Activated T-cell treated with anti-CD3 and anti-CD28 coated beads, Interleukin-2, amount 50 U/mL, for 24 hours (primary cell): ENCODE measurements around the gene PAM.

Source experiments
- DNase-seq: peaks from one replicate; pipeline ENCODE4 v3.0.0-alpha.2; 2020
- H3K27ac Mint-ChIP-seq: 2 replicates; pipeline ENCODE4 v1.8.0; 2020; ENCODE audit warnings: mild to moderate bottlenecking, mixed read lengths
- H3K27me3 Mint-ChIP-seq: 2 replicates; pipeline ENCODE4 v1.8.0; 2020; ENCODE audit warnings: mixed read lengths
- H3K36me3 Mint-ChIP-seq: 2 replicates; pipeline ENCODE4 v1.8.0; 2020; ENCODE audit warnings: low read depth, mixed read lengths
- H3K4me1 Mint-ChIP-seq: 2 replicates; pipeline ENCODE4 v1.8.0; 2020; ENCODE audit warnings: low read depth, mixed read lengths
- H3K4me3 Mint-ChIP-seq: 2 replicates; pipeline ENCODE4 v1.8.0; 2020; ENCODE audit warnings: mild to moderate bottlenecking, moderate library complexity, mixed read lengths
- H3K9me3 Mint-ChIP-seq: 2 replicates; pipeline ENCODE4 v1.8.0; 2020; ENCODE audit warnings: mixed read lengths

PAM gene

DNA sequence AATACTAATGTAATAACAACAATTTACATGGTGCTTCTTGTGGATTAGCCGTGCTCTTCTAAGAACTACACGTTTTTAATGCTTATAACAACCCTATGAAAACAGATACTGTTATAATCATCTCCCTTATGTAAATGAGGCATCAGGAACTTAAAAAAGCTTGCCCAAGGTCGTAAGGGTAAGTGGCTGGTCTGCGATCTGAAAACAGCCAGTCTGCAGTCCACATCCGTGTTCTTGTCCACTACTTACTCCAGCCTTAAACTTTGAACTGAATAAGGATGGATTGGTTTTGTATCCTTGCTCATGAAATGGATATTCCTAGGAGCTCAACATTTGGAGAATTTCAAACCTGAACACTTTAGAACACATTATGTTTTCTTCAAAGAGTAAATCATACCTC is 26.7 kb downstream of the PAM start:
- H3K27me3 Mint-ChIP-seq = no peaks in the 10 kb centered on the region
- no peak overlapping the region for H3K4me3 Mint-ChIP-seq
- no peak for DNase-seq
- H3K9me3 Mint-ChIP-seq = no peaks in the 10 kb centered on the region
- H3K4me1 Mint-ChIP-seq = peaks cover 73% of the 10 kb centered on the region
- peaks cover 34% of the 10 kb centered on the region for H3K36me3 Mint-ChIP-seq
- no peak overlapping the region for H3K27ac Mint-ChIP-seq

DNA sequence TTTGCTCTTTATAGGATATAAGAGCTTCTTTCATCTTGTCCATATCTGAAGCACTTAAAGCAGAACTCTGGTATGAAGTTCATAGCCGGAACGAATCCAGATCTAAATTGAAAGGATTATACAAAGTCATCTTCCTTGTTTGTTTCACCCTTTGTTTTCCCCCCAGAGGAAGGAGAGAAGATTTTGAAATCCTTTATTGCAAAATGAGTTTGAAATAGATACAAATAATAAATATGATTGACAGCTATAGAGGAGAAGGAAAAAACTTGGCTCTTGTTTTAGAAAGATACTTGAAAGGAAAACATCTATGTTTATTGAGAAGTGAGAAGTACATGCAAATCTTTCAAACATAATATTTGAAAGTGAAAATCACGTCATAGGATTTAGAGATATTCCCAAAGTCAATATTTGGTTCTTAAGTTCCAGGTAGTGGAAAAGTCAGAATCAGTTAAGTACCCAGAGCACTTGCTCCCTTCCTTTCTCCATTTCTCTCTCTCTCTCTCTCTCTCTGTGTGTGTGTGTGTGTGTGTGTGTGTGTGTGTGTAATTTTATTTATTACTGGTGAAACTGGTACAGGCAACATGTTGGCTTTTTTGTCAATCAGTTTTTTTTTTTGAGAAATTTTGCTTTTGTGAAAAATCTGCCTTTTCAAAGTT is 27.2 kb downstream of the PAM start:
- Mint-ChIP-seq H3K36me3 (peaks cover 34% of the 10 kb centered on the region), H3K4me1 (peaks cover 69% of the 10 kb centered on the region), H3K27ac (peak overlapping the region; percentile 19), H3K27me3 (no peaks in the 10 kb centered on the region), H3K9me3 (no peaks in the 10 kb centered on the region), H3K4me3 (no peak overlapping the region)
- no peak for DNase-seq

DNA sequence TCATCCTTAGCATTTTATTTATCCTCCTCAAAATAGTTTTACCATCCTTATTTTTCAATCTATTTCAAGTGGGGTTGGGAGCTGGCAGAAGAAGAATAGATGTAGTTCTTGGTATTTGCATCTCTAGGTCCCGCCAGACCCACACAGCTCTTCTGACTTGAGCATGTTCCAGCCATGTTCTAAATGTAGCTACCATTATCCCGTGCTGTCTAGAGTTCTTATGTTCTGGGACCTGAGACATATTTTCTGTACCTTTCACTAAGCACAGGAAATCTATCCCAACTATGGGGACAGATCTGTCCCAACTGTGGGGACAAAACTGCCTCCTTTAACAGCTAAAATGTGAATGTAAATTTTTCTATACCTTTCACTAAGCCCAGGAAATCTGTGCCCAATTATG is 32.0 kb downstream of the PAM start:
- Mint-ChIP-seq H3K27me3 (no peaks in the 10 kb centered on the region), H3K36me3 (peaks cover 23% of the 10 kb centered on the region), H3K4me1 (peaks cover 39% of the 10 kb centered on the region), H3K9me3 (no peaks in the 10 kb centered on the region), H3K27ac (no peak overlapping the region), H3K4me3 (no peak overlapping the region)
- DNase-seq = no peak

DNA sequence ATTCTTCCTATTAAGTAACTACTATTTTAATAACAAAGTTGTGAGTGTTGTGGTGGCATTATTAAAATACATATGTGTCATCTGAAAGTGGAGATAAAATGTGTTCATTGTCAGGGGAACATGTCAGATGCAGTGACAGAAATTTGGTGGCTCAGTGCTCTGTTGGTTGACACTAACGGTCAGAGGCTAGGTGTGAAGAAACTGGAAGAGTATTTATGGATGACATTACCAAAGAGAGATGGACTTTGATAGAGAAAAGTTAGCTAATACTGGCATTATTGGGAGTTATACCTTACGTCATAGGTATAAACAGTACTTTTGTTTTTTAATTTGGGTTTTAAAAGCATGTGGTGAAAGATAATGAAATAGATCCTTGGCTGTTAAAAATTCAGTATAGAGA is 33.7 kb downstream of the PAM start:
- Mint-ChIP-seq H3K27me3 (no peaks in the 10 kb centered on the region), H3K4me1 (peaks cover 39% of the 10 kb centered on the region), H3K27ac (no peak overlapping the region), H3K36me3 (peaks cover 13% of the 10 kb centered on the region), H3K9me3 (no peaks in the 10 kb centered on the region), H3K4me3 (no peak overlapping the region)
- DNase-seq = no peak

DNA sequence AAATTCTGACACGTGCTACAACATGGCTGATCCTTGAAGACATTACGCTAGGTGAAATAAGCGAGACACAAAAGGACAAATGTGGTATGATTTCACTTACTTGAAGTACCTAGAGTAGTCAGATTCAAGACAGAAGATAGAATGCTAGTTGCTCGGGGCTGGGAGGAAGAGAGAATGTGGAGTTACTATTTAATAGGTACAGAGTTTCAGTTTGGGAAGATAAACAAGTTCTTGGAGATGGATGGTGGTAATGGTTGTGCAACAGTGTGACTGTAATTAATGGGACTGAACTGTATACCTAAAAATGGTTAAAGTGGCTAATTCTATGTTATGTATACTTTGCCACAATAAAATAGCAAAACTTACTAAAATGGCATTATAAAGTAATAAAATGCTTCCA is 34.4 kb downstream of the PAM start:
- no peak overlapping the region for H3K4me3 Mint-ChIP-seq
- H3K4me1 Mint-ChIP-seq = peaks cover 37% of the 10 kb centered on the region
- H3K9me3 Mint-ChIP-seq = no peaks in the 10 kb centered on the region
- H3K36me3 Mint-ChIP-seq = peaks cover 8% of the 10 kb centered on the region
- H3K27me3 Mint-ChIP-seq = no peaks in the 10 kb centered on the region
- no peak for DNase-seq
- H3K27ac Mint-ChIP-seq = no peak overlapping the region

DNA sequence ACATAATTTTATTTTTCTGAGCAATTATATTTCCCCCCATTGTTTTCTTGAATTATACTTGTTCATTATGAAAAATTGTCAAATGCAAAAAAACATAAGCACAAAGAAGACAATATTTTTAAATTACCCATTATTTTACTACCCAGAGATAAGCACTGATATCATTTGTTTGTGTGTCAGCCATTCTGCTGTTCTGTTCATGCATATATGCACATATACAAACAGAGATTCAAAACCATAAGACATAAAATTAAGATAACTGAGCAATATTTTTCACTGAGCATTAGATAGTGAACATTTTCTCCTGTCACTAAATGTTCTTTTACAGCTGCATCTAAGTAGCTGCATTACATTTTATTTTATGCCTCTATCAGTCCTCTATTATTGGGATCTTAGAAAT is 35.6 kb downstream of the PAM start:
- Mint-ChIP-seq H3K27ac (no peak overlapping the region), H3K4me3 (no peak overlapping the region), H3K9me3 (no peaks in the 10 kb centered on the region), H3K4me1 (peaks cover 35% of the 10 kb centered on the region), H3K36me3 (peaks cover 2% of the 10 kb centered on the region), H3K27me3 (no peaks in the 10 kb centered on the region)
- no peak for DNase-seq

DNA sequence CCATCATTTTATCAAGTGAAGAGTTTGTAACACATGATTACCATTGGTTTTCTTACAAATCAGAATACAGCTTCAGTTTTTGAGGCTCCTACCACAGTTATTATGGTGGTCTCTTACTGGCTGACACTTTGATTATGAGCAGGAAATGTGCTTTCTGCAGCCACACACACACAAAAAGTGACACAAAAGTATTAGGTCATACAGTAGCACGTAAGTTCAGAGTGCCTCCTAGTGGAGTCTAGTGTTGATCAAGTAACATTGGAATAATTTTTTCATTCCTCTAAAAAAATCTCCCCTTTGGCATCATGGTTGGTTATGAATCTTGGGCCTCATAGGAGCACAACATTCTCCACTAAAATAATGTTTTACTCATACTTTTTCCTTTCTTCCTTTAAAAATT is 37.6 kb downstream of the PAM start:
- Mint-ChIP-seq H3K4me1 (peaks cover 42% of the 10 kb centered on the region), H3K4me3 (no peak overlapping the region), H3K27ac (no peak overlapping the region), H3K9me3 (no peaks in the 10 kb centered on the region), H3K27me3 (no peaks in the 10 kb centered on the region), H3K36me3 (peaks cover 8% of the 10 kb centered on the region)
- no peak for DNase-seq

DNA sequence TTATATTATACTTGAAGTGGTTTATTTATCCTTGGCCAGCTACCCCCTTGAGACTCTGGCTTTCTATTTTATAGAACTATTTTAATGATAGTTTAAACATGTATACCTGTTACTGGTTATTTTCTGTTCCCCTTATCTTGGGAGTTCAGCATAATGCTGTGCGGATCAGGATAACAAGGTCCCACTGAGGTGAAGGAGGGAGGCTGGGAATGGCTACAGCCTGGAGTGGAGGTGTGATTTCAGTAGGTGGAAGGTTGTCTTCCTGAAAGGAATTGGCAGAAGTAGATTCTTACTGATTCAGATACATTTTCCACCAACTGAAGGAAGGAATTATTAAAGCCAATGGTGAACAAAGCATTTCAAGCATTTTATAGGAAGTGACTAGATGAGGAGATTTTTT is 38.9 kb downstream of the PAM start:
- Mint-ChIP-seq H3K4me1 (peaks cover 50% of the 10 kb centered on the region), H3K27ac (no peak overlapping the region), H3K4me3 (no peak overlapping the region), H3K36me3 (peaks cover 8% of the 10 kb centered on the region), H3K9me3 (no peaks in the 10 kb centered on the region), H3K27me3 (no peaks in the 10 kb centered on the region)
- DNase-seq = no peak

DNA sequence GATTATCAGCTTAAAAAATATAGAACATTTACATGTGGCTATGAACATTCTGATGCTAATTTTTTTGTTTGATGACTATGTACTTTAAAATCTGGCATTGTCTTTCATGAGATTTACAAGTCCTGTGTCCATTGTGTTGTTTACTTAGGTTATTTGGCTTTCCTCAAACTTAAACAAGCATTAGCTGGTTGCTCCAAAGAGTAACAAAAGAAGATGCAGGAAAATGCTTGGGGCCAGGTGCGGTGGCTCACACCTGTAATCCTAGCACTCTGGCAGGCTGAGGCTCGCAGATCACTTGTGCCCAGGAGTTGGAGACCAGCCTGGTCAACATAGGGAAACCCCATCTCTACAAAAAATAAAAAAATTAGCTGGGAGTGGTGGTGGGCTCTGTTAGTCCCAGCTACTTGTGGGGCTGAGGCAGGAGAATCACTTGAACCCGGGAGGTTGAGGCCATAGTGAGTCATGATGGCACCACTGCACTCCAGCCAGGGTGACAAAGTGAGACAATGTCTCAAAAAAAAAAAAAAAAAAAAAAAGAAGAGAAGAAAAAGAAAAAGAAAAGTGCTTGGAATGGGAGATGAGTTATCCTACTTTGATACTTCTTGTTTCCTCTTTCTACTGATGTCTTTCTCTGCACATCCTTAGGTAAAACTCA is 39.7 kb downstream of the PAM start:
- no peaks in the 10 kb centered on the region for H3K9me3 Mint-ChIP-seq
- DNase-seq = no peak
- H3K4me3 Mint-ChIP-seq = no peak overlapping the region
- H3K36me3 Mint-ChIP-seq = peaks cover 8% of the 10 kb centered on the region
- H3K4me1 Mint-ChIP-seq = peaks cover 53% of the 10 kb centered on the region
- H3K27ac Mint-ChIP-seq = no peak overlapping the region
- H3K27me3 Mint-ChIP-seq = no peaks in the 10 kb centered on the region

DNA sequence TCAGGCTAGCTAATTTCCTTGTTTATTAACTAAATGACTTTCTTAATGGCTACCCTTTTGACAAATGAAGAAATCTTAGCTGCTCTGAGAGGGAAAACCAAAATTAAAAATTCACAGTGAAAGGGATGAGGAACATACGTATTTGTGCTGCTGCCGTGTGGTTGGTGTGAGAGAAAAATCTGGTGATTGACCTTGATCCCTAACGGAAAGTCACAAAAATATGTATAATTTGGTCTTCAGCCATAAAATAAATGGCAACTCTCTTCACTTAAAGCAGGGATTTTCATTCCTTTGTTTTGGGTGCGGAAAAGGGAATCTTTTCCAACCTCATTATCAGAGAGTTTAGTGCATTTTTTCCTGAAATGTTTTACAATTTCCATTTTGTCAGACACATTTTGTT is 40.4 kb downstream of the PAM start:
- no peak for DNase-seq
- H3K36me3 Mint-ChIP-seq = peaks cover 8% of the 10 kb centered on the region
- H3K9me3 Mint-ChIP-seq = no peaks in the 10 kb centered on the region
- H3K27me3 Mint-ChIP-seq = no peaks in the 10 kb centered on the region
- no peak overlapping the region for H3K27ac Mint-ChIP-seq
- peaks cover 61% of the 10 kb centered on the region for H3K4me1 Mint-ChIP-seq
- H3K4me3 Mint-ChIP-seq = no peak overlapping the region

DNA sequence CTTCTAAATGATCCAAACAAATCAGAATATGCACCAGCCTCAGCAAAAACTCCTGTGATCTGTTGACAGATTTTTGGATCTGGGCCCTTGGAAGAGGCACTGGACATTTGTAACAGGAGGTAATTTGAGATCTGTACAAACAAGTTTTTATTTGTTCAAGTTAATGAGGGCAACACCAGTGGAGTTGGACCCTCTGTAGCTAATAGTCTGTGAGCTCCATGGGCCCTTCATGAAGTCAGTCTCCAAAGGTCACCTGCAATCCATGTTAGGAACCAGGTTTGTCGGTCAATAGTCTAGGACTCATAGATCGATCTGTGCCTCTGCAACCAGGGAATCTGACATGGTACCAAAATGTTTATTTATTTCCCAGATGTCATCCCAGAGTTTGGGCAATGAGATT is 40.9 kb downstream of the PAM start:
- Mint-ChIP-seq H3K4me3 (no peak overlapping the region), H3K4me1 (peaks cover 63% of the 10 kb centered on the region), H3K27me3 (no peaks in the 10 kb centered on the region), H3K27ac (no peak overlapping the region), H3K9me3 (no peaks in the 10 kb centered on the region), H3K36me3 (peaks cover 8% of the 10 kb centered on the region)
- DNase-seq = no peak

DNA sequence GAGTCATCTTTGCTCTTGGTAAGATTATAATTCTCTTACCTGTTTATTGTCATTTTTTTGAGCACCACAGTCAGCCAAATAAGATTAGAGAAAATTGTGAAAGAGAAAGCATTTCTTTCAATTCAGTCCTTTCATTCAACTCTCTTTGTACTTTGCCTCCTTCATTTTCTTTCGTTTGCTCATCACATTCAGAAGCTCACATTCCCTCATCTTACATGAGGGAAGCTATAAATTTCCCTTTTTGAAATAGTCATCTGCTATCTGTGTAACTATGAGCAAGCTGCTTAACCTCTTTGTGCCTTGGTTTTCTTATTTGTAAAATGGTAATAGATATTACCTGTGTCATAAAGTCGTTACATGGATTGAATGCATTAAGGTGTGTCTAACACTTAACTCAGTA is 41.4 kb downstream of the PAM start:
- Mint-ChIP-seq H3K36me3 (peaks cover 11% of the 10 kb centered on the region), H3K4me1 (peaks cover 67% of the 10 kb centered on the region), H3K27me3 (no peaks in the 10 kb centered on the region), H3K4me3 (no peak overlapping the region), H3K9me3 (no peaks in the 10 kb centered on the region), H3K27ac (no peak overlapping the region)
- DNase-seq = no peak

DNA sequence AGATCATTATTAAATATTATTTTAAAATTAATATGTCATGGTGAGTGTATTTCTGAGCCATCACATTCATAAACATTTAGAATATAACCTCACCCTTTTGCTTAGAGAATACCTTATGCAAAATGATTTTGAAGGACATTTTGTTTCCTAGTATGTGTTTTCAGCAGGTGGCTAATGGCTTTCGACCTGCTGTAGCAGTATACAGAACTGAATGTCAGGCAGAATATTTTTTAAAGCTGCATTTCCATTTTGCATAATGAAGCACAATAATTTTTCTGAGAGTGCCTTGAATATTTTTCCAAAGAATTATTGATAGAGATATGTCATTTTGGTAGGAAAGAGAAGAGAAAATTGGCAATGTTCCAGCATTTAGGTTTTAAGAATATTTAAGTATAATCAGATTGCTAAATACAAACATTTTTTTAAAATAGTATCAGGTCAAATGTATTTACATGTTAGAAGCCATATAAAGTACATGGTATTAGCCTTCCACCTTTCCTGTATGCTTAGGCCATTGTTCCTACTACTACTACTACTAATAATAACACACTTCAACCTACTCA is 42.3 kb downstream of the PAM start:
- peaks cover 13% of the 10 kb centered on the region for H3K36me3 Mint-ChIP-seq
- no peaks in the 10 kb centered on the region for H3K27me3 Mint-ChIP-seq
- DNase-seq = no peak
- no peak overlapping the region for H3K4me3 Mint-ChIP-seq
- no peak overlapping the region for H3K27ac Mint-ChIP-seq
- peaks cover 66% of the 10 kb centered on the region for H3K4me1 Mint-ChIP-seq
- H3K9me3 Mint-ChIP-seq = no peaks in the 10 kb centered on the region

DNA sequence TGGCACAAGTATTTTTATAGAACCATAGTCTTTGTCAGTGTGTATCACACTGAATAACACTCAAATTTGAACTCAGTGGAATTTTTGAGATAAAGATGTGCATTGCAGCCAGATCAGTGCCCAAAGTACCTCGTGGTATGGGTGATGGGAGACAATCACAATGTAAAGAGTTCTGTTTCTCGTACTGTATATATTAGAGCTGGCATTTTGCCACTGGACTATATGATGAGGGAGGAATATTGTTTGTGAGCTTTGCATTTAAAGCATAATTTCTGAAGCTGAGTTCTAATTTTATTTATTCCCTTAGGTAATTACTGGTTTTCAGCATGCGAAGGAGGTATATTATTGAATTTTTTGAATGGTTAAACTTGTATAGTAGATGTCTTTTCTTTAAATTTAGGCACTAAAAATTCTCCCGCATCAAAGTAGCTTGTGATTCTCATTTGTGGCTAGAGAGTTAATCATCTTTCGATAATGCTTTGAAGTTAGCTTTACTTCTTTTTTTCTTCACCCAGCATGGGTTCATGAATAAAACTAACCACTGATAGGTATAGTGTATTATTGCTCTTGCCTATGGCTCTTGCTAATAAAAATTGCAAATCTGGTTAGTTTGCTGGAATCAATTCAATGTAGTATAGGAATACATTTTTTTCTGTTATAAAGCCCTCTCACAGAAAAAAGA is 43.1 kb downstream of the PAM start:
- no peaks in the 10 kb centered on the region for H3K9me3 Mint-ChIP-seq
- no peak overlapping the region for H3K27ac Mint-ChIP-seq
- H3K4me3 Mint-ChIP-seq = no peak overlapping the region
- no peaks in the 10 kb centered on the region for H3K27me3 Mint-ChIP-seq
- H3K4me1 Mint-ChIP-seq = peaks cover 63% of the 10 kb centered on the region
- H3K36me3 Mint-ChIP-seq = peaks cover 13% of the 10 kb centered on the region
- no peak for DNase-seq

DNA sequence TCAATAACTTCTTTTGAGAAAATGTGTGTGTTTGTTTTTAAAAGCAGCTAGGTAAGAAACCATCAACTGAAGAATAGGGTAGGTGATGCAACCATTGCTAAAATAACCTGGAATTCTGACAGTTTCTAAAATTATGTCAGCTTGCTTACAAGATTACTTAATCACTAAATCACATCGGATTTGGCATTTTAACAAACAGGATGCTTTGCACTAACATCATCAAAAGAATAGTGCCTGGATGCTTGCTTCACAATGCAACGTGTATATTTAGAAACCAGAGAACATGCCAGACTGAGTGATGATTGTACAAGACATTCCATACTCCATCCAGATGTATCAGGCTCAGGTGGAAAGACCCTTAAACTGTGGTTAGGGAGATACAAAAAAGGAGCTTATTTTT is 43.9 kb downstream of the PAM start:
- Mint-ChIP-seq H3K4me1 (peaks cover 63% of the 10 kb centered on the region), H3K9me3 (no peaks in the 10 kb centered on the region), H3K36me3 (peaks cover 13% of the 10 kb centered on the region), H3K27me3 (no peaks in the 10 kb centered on the region), H3K4me3 (no peak overlapping the region), H3K27ac (no peak overlapping the region)
- no peak for DNase-seq
